NCI-H2107 treated with DMSO at 0.1 percent for 48 hours (cell line): ENCODE data around the gene ACCS.

Experiments
- DNase-seq: peaks from one replicate; lab custom pipeline; 2025; ENCODE audit not compliant: unreplicated experiment; lab: John Stamatoyannopoulos, UW

The ACCS gene, protein sequence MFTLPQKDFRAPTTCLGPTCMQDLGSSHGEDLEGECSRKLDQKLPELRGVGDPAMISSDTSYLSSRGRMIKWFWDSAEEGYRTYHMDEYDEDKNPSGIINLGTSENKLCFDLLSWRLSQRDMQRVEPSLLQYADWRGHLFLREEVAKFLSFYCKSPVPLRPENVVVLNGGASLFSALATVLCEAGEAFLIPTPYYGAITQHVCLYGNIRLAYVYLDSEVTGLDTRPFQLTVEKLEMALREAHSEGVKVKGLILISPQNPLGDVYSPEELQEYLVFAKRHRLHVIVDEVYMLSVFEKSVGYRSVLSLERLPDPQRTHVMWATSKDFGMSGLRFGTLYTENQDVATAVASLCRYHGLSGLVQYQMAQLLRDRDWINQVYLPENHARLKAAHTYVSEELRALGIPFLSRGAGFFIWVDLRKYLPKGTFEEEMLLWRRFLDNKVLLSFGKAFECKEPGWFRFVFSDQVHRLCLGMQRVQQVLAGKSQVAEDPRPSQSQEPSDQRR

DNA sequence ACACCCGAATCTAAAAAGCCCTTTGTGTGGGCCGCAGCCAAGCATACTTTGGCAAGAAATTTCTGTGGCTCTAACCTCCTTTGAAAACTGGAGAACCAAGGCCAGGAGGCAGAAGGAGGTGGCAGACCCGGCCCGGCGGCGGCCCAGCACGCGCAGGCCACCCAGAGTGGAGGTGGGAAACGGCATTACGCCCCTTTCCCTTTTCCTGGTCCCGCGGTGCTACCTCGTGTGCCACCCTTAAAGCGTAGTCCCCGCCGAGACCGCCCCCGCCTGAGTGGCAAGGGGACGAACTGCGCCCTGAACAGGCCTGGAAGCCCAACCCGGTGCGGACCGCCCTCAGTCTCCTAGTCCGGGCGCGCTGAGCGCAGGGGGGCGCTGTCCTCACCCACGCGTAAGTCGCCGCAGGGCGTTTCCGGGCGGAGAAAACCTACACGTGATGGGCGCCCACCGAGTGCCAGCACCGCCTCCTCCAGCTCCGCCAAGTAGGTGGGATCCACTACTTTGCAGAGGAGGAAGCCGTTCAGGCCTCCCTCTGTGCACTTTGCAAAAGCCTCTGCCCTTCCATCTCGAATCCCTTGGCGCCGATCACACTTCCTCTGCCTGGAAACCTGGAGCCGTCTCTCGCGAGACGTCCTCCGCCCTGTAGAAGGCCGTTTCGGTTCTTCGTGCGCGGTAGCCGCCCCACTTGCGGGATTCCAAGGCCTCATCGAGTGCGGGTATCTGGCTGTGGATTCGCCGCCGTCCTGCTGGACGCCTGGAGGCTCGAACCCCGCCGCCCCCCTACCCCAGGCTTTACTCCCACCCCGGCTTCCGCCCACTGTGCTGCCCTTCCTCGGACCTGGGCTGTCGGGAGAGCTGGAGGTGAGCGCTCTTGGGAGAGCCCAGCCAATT, at the start of gene ACCS:
Gene ACCS, plus strand, starts transcription at position 430 of the 891 bp plus-strand sequence. CDS start 1,358 bp downstream, outside the sequence.
- DNase-seq: peak; percentile 68

- no peak for DNase-seq
Measured at GRCh38 chr11:44016546-44017442, 49.3 kb upstream of the ACCS start.

- DNase-seq: no peak
Measured at GRCh38 chr11:44017443-44018126, 48.5 kb upstream of the ACCS start.

- DNase-seq: no peak
Measured at GRCh38 chr11:44018127-44018521, 47.9 kb upstream of the ACCS start.

- DNase-seq: no peak
Measured at GRCh38 chr11:44018829-44019228, 47.2 kb upstream of the ACCS start.

GRCh38 chr11:44024977-44025376, 41.1 kb upstream of the ACCS start:
- no peak for DNase-seq

DNA sequence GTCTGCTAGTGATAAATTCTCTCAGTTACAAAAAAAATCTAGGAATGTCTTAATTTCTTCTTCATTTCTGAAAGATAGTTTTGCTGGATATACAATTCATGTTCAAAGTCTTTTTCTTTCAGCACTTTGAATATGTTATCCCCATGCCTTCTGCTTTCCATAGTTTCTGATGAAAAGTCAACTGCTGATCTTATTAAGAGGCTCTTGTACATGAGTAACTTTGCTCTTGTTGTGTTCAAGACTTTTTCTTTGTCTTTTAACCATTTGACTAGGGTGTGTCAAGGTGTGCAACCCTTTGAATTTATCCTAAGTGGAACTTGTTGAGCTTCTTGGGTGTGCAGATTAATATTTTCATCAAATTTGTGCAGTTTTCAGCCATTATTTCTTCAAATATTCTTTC, 40.3 kb upstream of the ACCS start:
- no peak for DNase-seq

GRCh38 chr11:44028401-44028800, 37.7 kb upstream of the ACCS start:
- DNase-seq: no peak

DNA sequence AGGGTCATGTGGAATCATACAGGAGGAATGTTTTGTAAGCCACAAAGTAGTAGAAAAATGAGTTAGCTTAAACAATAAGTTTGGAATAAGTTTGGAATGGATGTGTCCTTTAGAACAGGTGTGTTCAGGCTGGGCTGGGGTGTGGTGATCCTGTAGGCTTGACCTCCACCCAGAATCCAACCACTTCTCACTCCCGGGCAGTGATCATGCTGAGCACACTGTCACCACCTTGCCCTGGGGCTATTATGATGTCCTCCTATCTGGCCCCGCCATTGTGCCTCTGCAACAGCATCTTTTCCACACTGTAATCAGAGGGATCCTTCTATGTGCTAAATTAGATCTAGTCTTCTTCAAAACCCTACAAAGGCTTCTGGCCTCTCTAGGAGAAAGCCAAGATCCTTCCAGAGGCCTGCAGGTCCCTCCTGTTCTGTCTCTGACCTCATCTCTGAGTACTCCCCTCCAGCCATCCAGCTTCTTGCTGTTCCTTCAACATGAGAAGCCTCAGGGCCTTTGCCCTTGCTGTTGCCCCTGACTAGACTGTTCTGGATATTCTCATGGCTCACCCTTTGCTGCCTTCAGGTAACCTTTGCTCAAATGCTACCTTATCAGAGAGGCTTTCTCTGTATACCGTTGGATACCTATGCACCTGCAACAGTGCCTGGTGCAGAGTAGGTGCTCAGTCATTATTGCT, 37.1 kb upstream of the ACCS start:
- no peak for DNase-seq

GRCh38 chr11:44029507-44029845, 36.6 kb upstream of the ACCS start:
- DNase-seq: no peak

GRCh38 chr11:44029977-44030911, 35.8 kb upstream of the ACCS start:
- no peak for DNase-seq

GRCh38 chr11:44030996-44031395, 35.1 kb upstream of the ACCS start:
- DNase-seq: no peak

DNA sequence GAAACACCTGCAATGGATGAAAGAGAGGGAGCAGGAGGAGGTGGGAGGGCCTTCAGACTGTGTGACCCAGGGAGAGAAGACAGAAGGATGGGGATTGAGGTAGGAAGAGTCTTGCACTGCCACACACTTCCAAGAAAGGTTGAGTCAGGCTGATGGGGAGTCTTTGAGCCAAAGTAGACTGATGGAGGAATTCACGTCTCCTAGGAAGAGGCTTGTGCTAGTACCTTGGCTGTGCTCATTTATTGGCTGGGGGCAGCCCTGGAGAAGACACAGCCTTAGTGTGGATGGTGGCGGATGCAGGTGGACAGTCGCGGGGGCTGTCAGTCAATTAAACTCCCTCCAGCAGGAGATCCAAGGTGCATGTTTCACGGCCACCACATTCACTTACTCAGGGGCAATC, 34.5 kb upstream of the ACCS start:
- DNase-seq: no peak

DNA sequence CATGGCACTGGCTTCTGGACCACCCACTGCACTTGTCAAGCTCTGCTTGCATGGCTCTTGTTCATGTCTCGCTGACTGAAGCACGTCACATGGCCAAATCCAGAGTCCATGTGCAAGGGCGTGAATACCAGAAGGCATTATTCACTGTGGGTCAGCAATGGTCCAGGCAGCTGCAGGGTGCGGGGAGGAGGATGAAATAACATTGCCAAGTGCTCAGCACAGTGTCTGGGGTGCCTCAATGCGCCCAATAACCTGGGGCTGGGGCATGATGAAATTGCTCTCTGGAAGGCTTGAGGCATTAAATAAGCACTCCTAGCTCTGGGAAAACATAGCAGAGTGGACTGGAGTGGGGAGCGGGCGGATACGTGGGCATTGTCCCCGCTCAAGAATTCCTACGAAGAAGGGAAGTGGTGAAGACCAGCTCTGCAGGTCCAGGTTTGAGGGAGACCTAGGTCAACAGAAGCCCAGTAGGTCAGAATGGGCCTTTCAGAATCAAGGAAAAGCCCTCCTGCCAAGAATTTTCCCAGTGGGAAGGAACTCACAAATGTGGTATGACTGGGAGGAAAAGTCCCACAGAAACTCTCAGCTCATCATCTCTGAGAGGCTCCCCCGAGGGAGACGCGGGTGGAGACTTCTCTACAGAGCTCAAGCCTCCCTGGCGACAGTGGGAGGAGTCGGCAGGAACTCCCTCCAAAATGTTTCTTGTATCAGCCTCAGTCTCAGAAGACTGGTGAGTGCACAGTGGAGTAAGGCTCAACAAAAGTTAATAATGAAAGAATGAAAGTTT, 33.6 kb upstream of the ACCS start:
- no peak for DNase-seq

DNA sequence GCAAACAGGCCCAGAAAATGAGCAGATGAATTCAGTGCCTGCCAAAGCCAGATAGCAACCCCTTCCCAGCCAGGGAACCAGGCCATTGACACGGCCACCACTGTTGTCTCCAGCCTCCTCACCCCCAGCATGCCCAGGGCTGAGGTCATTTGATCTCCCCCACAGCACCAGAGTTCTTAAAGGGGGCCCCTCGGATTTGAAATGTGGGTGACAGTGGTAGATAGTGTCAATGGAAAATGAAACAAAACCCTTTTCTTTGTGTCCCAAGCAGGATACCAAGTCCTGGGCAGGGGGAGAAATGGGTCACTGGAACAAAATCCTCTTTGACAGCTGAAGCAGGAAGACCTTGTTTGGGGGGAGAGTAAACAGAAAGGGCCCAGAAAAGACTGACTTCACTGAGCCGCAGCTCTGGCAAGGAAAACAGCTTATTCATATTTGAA, 32.6 kb upstream of the ACCS start:
- no peak for DNase-seq

DNA sequence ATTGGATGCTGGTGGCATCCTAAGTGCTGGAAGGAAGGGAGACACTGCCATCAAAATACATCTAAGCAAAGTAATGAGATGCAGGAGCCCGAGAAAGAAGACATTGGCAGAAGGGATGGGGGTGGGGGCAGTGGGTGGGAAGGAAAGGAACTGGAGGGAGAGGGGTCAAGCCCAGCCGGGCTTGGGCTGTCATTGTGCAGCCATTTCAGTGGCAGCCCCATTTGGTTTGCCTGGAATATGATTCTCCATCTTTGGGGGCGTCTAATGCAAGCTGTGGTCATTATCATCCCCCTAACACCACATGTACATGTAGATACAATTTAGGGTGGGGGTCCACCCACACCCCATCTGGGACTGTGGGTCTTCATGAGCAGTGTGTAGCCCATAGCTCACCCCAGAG, 32.2 kb upstream of the ACCS start:
- no peak for DNase-seq

DNA sequence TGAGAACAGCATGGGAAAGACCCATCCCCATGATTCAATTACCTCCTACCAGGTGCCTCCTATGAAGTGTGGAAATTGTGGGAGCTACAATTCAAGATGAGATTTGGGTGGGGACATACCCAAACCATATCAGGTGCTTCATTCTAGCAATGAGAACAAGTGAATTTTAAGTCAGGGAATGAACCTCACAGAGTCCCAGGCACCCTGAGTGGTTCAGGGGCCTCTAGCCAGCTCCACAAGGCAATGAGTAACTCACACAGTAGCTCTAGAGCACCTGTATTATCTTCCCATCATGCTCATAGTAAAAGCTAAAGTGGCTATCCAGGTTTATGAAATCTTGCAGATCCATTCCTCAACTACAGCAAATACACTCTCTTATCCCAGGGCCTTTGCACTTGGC, 31.4 kb upstream of the ACCS start:
- DNase-seq: no peak
